Natural killer cell (primary cell): ENCODE results near the gene FTCD. TPM values are rescaled to one million over a fixed set of nuclear protein-coding genes. Genes with fewer than 3 reads are reported as not detected.

Experiments used
- ATAC-seq, 3 donors: fragments of 150-1000 bp in 2 of 3; fragments of 200-7000 bp in 1 of 3; cut with Tn5 transposase; 1 replicate in 1 of 3; 2 replicates in 2 of 3; pipeline ENCODE4 v1.10.0; 2021; ENCODE audit warnings: mild to moderate bottlenecking in 2 of 3, moderate library complexity in 2 of 3
- DNase-seq, 2 donors: peaks; one replicate each; pipeline versions ENCODE4 v3.0.0 to v3.0.0-alpha.2; 2013 to 2021; ENCODE audit warnings: mixed read lengths in 1 of 2
- H3K27ac ChIP-seq: one replicate; pipeline ENCODE4 v1.5.1; 2013; ENCODE audit warnings: mild to moderate bottlenecking, low read length
- H3K27me3 ChIP-seq: one replicate; pipeline ENCODE4 v1.6.1; 2013; ENCODE audit warnings: low read length; ENCODE audit not compliant: control insufficient read depth, insufficient read depth
- H3K36me3 ChIP-seq: one replicate; pipeline ENCODE4 v1.6.1; 2013; ENCODE audit warnings: low read length; ENCODE audit not compliant: control insufficient read depth, insufficient read depth
- H3K4me1 ChIP-seq: one replicate; pipeline ENCODE4 v1.6.1; 2013; ENCODE audit warnings: low read length; ENCODE audit not compliant: control insufficient read depth, insufficient read depth
- H3K4me3 ChIP-seq: one replicate; pipeline ENCODE4 v1.5.1; 2013; ENCODE audit warnings: low read length
- H3K9me3 ChIP-seq: one replicate; pipeline ENCODE4 v1.6.1; 2013; ENCODE audit warnings: low read length; ENCODE audit not compliant: control insufficient read depth, insufficient read depth
- H3K27ac Mint-ChIP-seq, 2 donors: one replicate each; pipeline ENCODE4 v1.8.0; 2022; ENCODE audit warnings: mild to moderate bottlenecking in 2 of 2, mixed read lengths in 2 of 2, moderate library complexity in 1 of 2
- H3K27me3 Mint-ChIP-seq, 2 donors: one replicate each; pipeline ENCODE4 v1.8.0; 2022; ENCODE audit warnings: low read depth in 2 of 2, mixed read lengths in 2 of 2
- H3K36me3 Mint-ChIP-seq: one replicate; pipeline ENCODE4 v1.8.0; 2022; ENCODE audit warnings: mixed read lengths
- H3K4me1 Mint-ChIP-seq, 2 donors: one replicate each; pipeline ENCODE4 v1.8.0; 2022; ENCODE audit warnings: mixed read lengths in 2 of 2
- H3K4me3 Mint-ChIP-seq: one replicate; pipeline ENCODE4 v1.8.0; 2022; ENCODE audit warnings: mild to moderate bottlenecking, moderate library complexity, mixed read lengths
- H3K9me3 Mint-ChIP-seq, 2 donors: one replicate each; pipeline ENCODE4 v1.8.0; 2022; ENCODE audit warnings: mixed read lengths in 2 of 2
- WGBS: methylation state at CpG from one replicate; pipeline ENCODE4 v1.1.7; 2013; ENCODE audit warnings: missing lambda C conversion rate; ENCODE audit not compliant: insufficient coverage; 5-methylcytosine and 5-hydroxymethylcytosine counted together
- intact Hi-C: fragments of 100-400 bp; cut with micrococcal nuclease; formaldehyde crosslinking; loops from one replicate; pipeline ENCODE4 v1.14.2; 2022
- total RNA-seq, 4 donors: library from RNA; stranded (reverse); fragments of 120-200 nt in 1 of 4; gene quantifications; one replicate each; pipeline versions ENCODE4 v1.2.3 to v1.2.4, GENCODE V29; 2013 to 2022
- TF ChIP-seq, protein P1 (sequence below): fragments of 200-600 bp; IDR thresholded peaks from one replicate; pipeline ENCODE4 v1.8.0; 2022; ENCODE audit warnings: antibody characterized with exemption

The FTCD gene, protein sequence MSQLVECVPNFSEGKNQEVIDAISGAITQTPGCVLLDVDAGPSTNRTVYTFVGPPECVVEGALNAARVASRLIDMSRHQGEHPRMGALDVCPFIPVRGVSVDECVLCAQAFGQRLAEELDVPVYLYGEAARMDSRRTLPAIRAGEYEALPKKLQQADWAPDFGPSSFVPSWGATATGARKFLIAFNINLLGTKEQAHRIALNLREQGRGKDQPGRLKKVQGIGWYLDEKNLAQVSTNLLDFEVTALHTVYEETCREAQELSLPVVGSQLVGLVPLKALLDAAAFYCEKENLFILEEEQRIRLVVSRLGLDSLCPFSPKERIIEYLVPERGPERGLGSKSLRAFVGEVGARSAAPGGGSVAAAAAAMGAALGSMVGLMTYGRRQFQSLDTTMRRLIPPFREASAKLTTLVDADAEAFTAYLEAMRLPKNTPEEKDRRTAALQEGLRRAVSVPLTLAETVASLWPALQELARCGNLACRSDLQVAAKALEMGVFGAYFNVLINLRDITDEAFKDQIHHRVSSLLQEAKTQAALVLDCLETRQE
- total RNA-seq: under 1 TPM in 1 of 3 donors, not detected in 2; 0.34 TPM
- not detected for total RNA-seq (2013)

DNA sequence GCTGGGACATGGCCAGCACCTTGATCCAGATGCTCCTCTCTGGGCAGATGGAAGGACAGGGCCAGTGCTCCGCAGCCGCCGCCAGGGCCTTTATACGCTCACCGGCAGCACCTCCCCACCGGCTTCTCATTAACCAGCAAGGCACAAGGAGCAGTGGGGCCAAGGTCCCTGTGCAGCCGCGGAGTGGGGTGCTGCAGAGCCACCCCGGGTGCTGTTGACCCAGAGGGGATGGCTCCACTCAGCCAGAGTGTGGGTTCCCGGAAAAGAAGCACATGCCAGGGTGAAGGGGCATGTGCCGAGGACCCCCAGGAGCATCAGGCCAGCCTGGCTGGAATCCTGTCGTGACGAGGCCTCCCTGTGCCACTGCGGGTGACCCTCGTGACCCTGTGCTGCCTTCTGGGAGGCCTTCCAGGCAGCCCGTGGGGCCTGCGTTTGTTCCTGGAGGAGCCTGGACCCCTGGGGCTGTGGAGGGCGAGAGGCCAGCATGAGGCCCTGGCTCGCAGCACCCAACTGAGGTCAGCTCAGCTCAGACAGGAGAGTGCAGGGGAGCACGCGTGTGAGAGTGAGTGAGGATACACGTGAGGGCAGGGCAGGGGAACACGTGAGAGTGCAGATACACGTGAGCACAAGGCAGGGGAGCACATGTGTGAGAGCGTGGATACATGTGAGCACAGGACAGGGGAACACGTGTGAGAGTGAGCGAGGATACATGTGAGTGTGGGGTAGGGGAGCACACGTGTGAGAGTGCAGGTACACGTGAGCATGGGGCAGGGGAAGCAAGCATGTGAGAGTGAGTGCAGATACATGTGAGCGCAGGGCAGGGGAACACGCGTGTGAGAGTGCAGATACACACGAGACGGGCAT, at the start of gene FTCD:
Gene FTCD (minus strand): TSS at position 66 of the 864 bp plus-strand sequence. CDS start 56 bp downstream, at position 10.
- Histone ChIP-seq H3K4me3 (no peak within 1 kb of the TSS), H3K27me3 (no peaks in the 10 kb centered on the region), H3K9me3 (no peaks in the 10 kb centered on the region), H3K36me3 (no peaks in the 10 kb centered on the region), H3K27ac (no peak within 1 kb of the TSS), H3K4me1 (peaks cover 8% of the 10 kb centered on the region)
- Mint-ChIP-seq H3K9me3 (no peaks in the 10 kb centered on the region), H3K36me3 (no peaks in the 10 kb centered on the region), H3K4me1 (no peaks in the 10 kb centered on the region), H3K27ac (no peak within 1 kb of the TSS), H3K27me3 (no peaks in the 10 kb centered on the region), H3K4me3 (no peak within 1 kb of the TSS)
- DNase-seq (peak in 1 of 2 donors; percentile 9), ATAC-seq (no peak)
- WGBS: 91% methylated on average over 34 of the region's 34 CpGs
- intact Hi-C loops: no loop called here
- TF ChIP-seq, protein P1, sequence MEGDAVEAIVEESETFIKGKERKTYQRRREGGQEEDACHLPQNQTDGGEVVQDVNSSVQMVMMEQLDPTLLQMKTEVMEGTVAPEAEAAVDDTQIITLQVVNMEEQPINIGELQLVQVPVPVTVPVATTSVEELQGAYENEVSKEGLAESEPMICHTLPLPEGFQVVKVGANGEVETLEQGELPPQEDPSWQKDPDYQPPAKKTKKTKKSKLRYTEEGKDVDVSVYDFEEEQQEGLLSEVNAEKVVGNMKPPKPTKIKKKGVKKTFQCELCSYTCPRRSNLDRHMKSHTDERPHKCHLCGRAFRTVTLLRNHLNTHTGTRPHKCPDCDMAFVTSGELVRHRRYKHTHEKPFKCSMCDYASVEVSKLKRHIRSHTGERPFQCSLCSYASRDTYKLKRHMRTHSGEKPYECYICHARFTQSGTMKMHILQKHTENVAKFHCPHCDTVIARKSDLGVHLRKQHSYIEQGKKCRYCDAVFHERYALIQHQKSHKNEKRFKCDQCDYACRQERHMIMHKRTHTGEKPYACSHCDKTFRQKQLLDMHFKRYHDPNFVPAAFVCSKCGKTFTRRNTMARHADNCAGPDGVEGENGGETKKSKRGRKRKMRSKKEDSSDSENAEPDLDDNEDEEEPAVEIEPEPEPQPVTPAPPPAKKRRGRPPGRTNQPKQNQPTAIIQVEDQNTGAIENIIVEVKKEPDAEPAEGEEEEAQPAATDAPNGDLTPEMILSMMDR: no peak

DNA sequence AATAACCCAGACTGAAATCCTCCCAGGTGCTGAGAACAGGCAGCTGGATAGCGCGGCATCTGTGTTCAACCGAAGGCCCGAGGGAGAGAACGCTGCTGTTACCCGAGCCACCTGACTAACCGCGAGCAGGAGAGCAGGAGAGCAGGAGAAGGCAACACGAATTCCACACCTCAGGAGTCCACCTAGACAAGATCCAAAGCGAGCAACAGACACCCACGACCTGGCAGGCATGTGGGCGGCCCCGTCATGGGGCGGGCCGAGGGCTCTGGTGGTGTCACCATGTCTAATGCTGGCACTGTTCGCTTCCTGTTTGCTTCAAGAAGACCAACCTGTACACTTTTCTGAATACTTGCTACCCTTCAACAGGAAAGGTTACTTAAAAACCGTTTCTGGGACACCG, 49.8 kb upstream of the FTCD start:
- Histone ChIP-seq H3K4me1 (no peaks in the 10 kb centered on the region), H3K27ac (no peak overlapping the region), H3K36me3 (peaks cover 13% of the 10 kb centered on the region), H3K27me3 (no peaks in the 10 kb centered on the region), H3K4me3 (no peak overlapping the region), H3K9me3 (no peaks in the 10 kb centered on the region)
- Mint-ChIP-seq H3K27me3 (no peaks in the 10 kb centered on the region), H3K36me3 (peaks cover 2% of the 10 kb centered on the region), H3K9me3 (no peaks in the 10 kb centered on the region), H3K4me1 (no peaks in the 10 kb centered on the region), H3K27ac (peak overlapping the region in 1 of 2 donors; percentile 8), H3K4me3 (no peak overlapping the region)
- intact Hi-C loops: no loop called here
- ATAC-seq (no peak), DNase-seq (no peak)
- TF ChIP-seq, protein P1: no peak
- 95% methylated on average over 17 of the region's 18 CpGs for WGBS

DNA sequence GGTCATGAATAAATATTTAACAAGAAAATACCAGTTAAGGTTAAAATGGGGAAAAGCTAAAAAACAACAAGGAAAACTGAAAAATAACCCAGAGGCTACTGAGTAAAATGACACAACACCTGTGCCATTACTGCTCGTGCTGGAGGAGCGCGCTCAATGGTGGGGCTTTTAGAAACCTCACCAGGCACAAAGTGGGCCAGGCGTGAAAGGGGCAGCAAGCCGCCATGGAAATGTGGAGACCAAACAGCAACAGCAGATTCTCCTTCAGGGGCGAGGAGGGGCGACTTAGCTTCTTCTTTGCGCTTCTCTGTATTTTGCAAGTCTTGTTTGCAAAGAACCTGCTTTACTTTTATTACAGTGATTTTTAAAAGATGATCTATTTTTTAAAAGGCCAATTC, 47.8 kb upstream of the FTCD start:
- H3K4me3 ChIP-seq: no peak overlapping the region
- peaks cover 11% of the 10 kb centered on the region for H3K36me3 ChIP-seq
- H3K36me3 Mint-ChIP-seq: peaks cover 22% of the 10 kb centered on the region
- TF ChIP-seq, protein P1: no peak
- intact Hi-C loops: no loop called here
- no peaks in the 10 kb centered on the region for H3K27me3 ChIP-seq
- H3K9me3 Mint-ChIP-seq: no peaks in the 10 kb centered on the region
- peaks cover 7 to 12% of the 10 kb centered on the region in 2 donors for H3K4me1 Mint-ChIP-seq
- peak overlapping the region in 1 of 2 donors; percentile 19 for H3K27ac Mint-ChIP-seq
- ATAC-seq: no peak
- H3K27me3 Mint-ChIP-seq: no peaks in the 10 kb centered on the region
- H3K27ac ChIP-seq: no peak overlapping the region
- over 99% methylated on average over 8 of the region's 8 CpGs for WGBS
- no peaks in the 10 kb centered on the region for H3K4me1 ChIP-seq
- H3K9me3 ChIP-seq: no peaks in the 10 kb centered on the region
- no peak overlapping the region for H3K4me3 Mint-ChIP-seq
- no peak for DNase-seq
